GM18505 (cell line): Measurements from ENCODE around the gene RBP3.

Experiments
- ATAC-seq: cut with Tn5 transposase; IDR thresholded peaks from one replicate; pipeline ENCODE4 v1.9.1; 2021; ENCODE audit not compliant: unreplicated experiment
- POLR2A ChIP-seq: IDR thresholded peaks from 4 replicates; pipeline ENCODE4 v1.6.1; 2011; ENCODE audit warnings: borderline replicate concordance; ENCODE audit not compliant: insufficient read depth, insufficient read length; ENCODE audit errors: extremely low read depth

RBP3 gene

DNA sequence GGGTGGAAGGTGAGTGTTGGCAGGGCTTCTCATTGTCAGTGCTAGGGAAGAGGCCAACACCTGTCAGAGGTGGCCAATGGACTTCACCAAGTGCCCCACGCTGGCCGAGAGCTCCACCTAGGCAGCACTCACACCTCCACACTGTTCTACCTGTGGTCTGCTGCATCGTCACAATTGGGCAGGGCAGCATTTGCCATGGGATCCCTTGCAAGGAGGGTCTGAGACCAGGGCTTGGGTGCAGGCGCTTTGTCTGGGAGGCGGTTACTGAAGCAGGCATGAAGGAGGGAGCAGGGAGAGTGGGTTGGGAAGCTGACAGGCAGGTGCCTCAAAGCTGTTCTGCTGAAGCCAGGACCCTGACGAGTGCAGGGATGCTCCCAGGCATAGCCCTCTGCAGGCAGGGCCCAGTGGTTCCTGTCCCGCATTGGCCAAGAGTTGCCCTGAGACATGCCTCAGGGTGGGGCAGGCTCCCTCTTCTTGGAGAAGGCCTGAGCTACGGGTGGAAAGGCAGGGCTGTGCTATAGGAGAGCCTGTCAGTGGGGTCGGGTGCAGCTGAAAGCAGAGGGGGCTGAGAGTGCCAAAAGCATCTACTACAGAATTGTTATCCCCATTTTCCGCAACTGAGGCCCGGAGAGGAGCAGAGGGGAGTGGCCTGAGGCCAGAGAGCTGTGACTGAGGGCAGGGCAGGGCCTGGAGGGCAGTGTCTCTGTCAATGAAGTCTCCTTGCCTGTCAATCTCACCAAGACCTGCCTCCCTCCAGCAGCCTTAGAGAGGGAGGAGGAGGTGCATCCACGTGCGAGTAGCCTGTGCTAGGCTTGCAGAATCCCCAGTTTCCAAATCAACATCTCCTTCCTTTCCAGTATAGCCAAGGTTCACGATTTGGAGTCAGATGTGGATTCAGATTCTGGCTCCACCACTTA, 4.0 kb downstream of the RBP3 start:
- TF ChIP-seq POLR2A, result no peak
- no peak for ATAC-seq

DNA sequence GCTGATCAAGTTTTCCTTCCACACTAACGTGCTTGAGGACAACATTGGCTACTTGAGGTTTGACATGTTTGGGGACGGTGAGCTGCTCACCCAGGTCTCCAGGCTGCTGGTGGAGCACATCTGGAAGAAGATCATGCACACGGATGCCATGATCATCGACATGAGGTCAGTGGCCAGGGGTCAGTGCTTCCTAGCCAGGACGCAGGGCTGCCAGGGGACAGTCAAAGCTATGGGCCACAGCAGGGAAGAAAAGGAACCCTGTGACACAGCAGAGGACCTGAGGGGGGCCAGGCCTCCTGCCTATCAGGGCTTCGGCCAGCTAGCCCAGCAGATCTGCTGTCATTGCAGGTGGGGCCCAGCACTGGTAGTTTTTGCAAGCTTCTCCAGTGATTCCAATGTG, 5.2 kb downstream of the RBP3 start:
- TF ChIP-seq POLR2A, result no peak
- ATAC-seq, result no peak

DNA sequence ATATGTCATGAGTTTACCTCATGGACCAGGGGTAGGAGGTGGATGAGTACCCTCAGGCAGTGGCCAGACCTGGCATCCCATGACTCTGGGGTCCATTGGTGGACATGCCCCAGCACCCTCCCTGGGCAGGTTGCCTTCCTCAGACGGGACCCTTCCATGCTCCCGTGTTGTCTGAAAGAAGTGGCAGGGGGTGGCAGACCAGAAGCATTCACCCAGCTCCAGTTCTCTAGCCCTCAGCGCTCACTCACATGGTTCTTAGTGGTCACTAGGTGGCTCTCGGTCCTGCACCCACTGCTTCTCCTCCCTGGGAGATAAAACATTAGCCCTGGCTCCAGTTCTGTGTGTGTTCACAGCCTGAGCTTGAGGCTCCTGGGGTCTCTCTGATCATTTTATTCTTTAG, 6.0 kb downstream of the RBP3 start:
- no peak for TF ChIP-seq POLR2A
- no peak for ATAC-seq

DNA sequence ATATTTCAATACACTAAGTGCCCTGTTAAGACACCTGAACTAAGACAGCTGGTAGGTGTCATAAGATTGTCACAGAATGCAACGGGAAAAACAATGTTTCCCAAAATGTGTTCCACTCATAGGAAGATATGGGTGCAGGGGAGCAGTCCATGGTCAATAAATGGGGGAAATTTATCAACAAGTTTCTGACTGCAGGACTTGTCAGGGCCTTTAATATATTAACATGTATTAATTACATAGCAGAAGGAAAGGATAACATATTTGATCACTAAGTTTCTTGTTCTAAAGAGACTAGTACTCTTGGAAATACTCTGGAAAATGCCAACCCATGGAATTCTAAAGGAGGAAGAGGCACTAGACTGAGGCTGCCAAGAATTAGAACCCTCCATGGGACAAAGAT, 6.7 kb downstream of the RBP3 start:
- no peak for TF ChIP-seq POLR2A

DNA sequence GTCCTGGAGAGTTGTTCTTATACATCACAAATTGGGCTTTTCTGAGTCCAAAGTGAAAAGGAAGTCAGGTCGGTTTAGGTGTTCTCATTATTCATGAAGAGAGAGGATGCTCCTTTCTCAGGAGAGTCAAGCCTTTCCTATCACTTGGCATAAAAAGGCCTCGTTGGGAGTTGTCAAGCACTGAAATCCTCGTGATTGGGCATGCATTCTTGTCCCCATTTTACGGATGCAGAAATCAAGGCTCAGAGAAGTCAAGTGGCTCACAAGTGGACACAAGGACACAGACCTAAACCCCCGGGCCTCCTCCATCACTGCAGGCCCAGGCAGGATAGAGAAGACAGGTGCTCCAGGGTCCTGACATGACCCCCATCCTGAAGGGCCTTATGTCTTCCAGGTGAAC, 8.5 kb downstream of the RBP3 start:
- ATAC-seq, result no peak
- TF ChIP-seq POLR2A, result no peak

More for the DNA sequence above, 6.7 kb downstream of the RBP3 start:
- no peak for ATAC-seq

DNA sequence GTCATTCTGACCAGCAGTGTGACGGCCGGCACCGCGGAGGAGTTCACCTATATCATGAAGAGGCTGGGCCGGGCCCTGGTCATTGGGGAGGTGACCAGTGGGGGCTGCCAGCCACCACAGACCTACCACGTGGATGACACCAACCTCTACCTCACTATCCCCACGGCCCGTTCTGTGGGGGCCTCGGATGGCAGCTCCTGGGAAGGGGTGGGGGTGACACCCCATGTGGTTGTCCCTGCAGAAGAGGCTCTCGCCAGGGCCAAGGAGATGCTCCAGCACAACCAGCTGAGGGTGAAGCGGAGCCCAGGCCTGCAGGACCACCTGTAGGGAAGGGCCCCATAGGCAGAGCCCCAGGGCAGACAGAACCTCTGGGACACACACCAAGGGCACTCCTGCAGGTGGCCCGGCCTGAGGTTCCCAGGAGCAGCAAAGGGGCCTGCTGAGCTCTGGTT, 9.0 kb downstream of the RBP3 start:
- no peak for TF ChIP-seq POLR2A
- no peak for ATAC-seq

DNA sequence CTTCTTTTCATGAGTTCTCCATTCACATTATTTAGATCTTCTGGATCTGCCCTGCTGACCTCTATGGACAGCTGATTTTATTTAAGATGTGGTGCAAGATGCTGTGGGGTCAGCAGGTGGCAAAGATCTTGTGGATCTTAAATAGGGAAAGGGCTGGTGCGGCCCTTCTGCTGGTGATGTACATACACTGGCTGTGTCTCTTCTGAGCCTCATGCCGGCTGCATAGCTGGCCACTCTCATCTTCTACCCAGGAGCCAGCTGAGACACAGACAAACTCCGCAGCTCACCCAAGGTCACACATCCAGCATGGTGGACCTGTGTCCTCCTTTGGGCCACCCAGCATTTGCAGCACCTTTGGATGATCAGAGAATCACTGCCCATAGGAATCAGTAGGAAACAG, 9.7 kb downstream of the RBP3 start:
- no peak for ATAC-seq
- TF ChIP-seq POLR2A, result no peak

DNA sequence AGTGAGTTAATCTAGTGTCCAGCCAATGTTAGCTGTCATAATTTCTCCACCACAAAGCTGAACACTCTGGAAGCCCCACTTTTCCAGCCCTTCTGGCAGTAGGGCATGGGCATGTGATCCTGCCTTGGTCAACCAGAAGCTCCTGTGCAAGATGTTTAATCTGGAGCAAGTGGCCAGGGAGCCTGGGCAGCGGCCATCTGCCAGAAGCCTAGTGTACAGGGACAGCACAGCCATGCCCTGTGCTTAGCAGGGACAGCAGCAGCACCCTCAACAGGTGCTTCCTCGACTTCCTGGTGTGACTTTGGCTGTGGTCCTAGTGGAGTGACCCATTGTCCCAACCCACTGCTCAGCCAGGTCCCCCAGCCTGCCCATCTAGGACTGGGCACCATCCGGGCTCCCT, 10.3 kb downstream of the RBP3 start:
- ATAC-seq, result no peak
- TF ChIP-seq POLR2A, result no peak

DNA sequence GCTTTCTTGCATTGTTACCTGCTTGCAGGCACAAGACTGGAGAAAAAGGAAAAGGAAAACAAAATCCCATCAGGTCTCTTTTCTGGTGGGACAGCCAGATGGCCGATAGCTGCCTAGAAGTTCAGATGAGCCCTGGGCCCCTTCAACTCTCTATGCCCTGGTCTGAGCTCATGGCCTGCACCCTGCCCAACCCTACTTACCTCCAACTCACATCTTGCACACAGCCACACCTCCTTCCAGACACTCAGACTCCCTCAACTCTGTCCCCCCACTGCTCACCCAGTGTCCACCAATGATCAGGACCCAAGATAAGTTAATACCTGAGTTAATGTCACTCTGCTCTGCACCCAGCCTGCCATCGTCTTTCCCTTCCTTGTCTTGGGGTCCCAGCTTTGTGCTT, 10.9 kb downstream of the RBP3 start:
- no peak for ATAC-seq
- TF ChIP-seq POLR2A, result no peak

DNA sequence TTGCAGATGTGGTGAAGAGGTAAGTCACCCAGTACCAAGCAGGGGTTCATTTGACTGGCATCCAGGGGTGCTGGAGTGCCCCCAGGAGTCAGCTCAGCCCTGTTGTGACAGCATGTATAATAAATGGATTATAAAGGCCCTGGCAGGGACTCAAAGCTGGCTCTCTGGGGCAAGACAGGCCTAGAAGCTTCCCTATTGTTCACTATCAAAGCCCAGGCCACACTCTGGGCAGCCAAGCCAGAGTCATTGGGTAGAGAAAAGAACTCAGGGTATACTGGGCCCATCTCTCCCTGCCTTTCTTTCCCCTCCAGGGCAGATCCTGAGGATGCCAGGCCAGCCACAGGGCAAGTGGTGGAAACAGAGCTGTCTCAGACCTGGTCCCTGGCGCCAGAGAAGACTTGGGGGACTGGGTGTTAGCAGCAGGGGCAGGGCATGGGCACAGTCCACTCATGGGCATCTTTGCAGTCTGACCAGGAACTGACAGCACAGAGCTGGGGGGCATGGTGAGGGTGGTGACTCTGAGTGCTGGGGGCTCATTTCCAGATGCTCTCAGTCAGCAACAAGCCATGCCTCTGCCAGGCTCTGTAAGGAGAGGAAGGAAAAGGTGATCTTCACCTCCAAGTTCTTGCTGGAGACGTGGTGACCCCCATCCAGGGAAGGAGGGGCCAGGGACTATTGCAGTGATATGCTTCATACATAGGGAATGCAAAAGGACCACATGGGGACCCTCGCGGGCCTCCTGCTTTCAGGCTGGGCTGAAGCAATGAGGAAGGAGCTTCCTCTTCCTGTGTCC, 11.7 kb downstream of the RBP3 start:
- no peak for ATAC-seq
- TF ChIP-seq POLR2A, result no peak

DNA sequence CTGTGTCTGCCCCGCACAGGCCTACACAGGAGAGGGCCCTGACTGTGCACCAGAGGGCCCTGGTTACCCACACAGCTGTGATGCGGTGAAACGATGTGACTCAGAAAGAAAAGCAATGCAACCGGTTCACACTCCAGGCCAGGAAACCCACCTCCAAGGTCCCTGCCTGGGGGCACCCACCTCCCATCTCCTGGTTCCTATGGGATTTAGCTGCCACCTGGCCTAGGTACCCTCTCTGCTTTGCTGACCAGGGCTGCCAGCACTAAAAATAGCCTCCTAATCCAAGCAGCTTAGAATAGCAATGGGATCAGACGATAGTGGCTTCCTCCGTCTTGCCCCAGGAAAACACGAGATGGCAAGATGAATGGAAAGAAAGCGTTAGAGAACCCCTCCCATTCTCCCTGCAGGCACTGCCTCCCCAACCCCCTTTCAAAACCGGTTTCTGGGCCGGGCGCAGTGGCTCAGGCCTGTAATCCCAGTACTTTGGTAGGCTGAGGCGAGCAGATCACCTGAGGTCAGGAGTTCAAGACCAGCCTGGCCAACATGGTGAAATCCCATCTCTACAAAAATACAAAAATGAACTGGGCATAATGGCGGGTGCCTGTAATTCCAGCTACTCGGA, 12.4 kb downstream of the RBP3 start:
- ATAC-seq, result no peak
- no peak for TF ChIP-seq POLR2A

DNA sequence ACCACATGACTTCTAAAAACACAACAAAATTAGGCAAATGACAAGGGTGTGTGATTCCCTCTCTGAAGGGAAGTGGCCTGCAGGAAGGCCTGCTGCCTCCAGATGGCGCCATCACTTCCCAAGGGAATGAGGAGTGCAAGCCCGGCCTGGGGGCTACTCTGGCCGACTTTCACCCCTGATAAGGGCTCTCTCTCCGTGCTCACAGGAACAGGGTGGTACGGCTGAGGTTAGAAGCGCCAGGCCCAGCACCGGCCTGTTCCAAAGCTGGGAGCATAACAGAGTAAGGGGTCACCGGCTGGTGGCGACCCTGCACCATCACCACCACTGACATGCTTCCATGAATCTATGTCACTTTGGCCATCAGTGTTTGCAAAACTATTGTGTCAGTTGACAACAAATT, 13.1 kb downstream of the RBP3 start:
- TF ChIP-seq POLR2A, result no peak
- no peak for ATAC-seq

DNA sequence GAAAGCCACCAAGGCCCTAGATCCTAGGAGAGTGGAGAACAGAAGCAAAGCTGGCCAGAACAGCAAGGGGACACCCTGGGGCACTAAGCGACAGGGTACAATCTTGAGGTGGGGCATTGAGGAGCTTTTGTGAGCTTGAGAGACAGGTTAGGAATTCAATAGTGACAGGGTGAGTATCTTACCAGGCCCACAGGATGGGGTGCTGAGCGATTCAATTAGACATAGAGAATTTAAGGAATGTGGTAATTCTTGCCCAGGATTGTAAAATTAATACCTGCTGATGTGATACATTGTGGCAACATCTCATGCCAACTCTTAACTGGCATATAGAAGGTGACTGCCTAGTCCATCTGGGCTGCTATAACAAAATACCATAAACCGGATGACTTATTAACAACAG, 14.0 kb downstream of the RBP3 start:
- TF ChIP-seq POLR2A, result no peak
- no peak for ATAC-seq

DNA sequence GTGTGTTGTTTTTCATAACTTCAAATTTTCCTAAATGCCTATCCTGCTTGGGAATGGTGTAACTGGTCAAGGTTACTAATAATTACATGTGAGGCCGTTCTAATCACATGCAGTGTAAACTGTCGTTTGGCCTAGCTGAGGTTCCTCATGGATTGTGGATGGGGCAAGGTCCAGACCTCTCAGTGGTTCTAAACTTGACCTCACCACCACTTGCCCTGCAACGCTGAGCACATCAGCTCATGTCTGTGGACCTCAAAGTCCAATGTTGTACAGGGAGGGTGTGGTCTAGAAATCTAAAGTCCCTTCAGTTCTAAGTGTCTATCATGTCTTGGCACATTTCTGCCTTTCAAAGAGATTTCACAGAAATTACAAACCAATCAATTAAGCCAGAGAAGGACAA, 15.6 kb downstream of the RBP3 start:
- no peak for TF ChIP-seq POLR2A
- ATAC-seq, result no peak

DNA sequence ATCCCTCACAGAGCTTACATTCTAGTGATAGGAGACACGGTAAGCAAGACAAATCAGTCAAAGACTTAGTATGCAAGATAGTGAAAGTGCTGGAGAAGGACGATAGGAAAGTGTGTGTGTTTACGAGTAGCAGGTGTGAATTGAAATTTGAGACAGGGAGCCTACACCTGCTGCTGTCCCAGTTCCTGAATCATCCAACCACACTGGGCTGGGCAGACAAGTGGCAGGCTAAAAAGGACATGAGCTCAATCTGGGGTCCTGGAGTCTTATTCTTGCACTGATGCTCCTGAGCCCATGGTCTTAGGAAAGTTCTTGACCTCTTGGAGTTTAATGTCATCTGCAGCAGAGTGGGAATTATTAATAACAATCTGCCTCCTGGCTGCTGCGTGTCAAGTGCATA, 16.2 kb downstream of the RBP3 start:
- no peak for TF ChIP-seq POLR2A
- no peak for ATAC-seq
